Neural cell (in vitro differentiated cells): ENCODE data around the gene PRKCQ.

ENCODE experiments used
- CTCF ChIP-seq: fragments of 450-650 bp; IDR thresholded peaks from 2 replicates; pipeline ENCODE4 v1.5.1; 2014; ENCODE audit warnings: antibody characterized with exemption, mild to moderate bottlenecking, moderate library complexity; ENCODE audit not compliant: poor library complexity, severe bottlenecking
- EP300 ChIP-seq: fragments of 450-650 bp; conservative IDR thresholded peaks from 2 replicates; pipeline ENCODE4 v1.6.1; 2014; ENCODE audit warnings: antibody characterized with exemption, mild to moderate bottlenecking, moderate library complexity; ENCODE audit not compliant: poor library complexity, severe bottlenecking
- EZH2 ChIP-seq: fragments of 200-600, 300-800 bp; shearing (Covaris generic), sonication (generic); IDR thresholded peaks from 2 replicates; pipeline ENCODE4 v1.6.1; 2014; ENCODE audit warnings: antibody characterized with exemption, low read length, borderline replicate concordance, mild to moderate bottlenecking; ENCODE audit not compliant: insufficient read depth, poor library complexity, severe bottlenecking
- POLR2AphosphoS5 ChIP-seq: IDR thresholded peaks from 2 replicates; pipeline ENCODE4 v1.6.1; 2012
- RAD21 ChIP-seq: fragments of 450-650 bp; conservative IDR thresholded peaks from 2 replicates; pipeline ENCODE4 v1.6.1; 2014; ENCODE audit warnings: antibody characterized with exemption, mild to moderate bottlenecking, moderate library complexity
- REST ChIP-seq: IDR thresholded peaks from 2 replicates; pipeline ENCODE4 v1.6.1; 2012; ENCODE audit warnings: borderline replicate concordance
- TAF1 ChIP-seq: IDR thresholded peaks from 2 replicates; pipeline ENCODE4 v1.6.1; 2012; ENCODE audit warnings: low read depth

DNA sequence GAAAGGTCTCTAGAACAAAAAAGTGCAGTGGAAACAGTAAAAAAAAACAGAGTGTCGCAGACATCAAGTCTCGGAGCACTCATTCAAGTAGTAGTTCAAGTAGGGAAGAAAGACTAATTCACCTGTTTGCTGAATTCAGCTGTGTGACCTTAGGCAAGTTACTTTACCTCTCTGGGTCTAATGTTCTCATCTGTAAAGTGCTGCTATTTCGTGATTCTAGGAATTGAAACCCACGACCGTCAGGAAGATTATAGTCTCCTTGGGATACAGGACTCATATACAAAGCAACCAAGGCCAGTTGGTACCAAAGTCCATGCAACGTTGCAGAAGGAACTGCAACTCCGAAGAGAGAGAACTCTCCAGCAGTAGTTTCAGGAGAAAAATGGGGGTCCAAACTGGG lies 26.1 kb downstream of the PRKCQ start:
- no peak for TF ChIP-seq CTCF
- TF ChIP-seq RAD21: no peak
- TF ChIP-seq EP300: no peak
- TF ChIP-seq TAF1: no peak
- no peak for TF ChIP-seq REST
- TF ChIP-seq POLR2AphosphoS5: no peak
- TF ChIP-seq EZH2: no peak
